ENCODE results near the gene TFPI.
"Not testable (repeated sequence)": the region's sequence is repeated elsewhere in the genome, so short reads cannot be mapped to it uniquely, and the experiment has no call there.

TFPI gene

DNA sequence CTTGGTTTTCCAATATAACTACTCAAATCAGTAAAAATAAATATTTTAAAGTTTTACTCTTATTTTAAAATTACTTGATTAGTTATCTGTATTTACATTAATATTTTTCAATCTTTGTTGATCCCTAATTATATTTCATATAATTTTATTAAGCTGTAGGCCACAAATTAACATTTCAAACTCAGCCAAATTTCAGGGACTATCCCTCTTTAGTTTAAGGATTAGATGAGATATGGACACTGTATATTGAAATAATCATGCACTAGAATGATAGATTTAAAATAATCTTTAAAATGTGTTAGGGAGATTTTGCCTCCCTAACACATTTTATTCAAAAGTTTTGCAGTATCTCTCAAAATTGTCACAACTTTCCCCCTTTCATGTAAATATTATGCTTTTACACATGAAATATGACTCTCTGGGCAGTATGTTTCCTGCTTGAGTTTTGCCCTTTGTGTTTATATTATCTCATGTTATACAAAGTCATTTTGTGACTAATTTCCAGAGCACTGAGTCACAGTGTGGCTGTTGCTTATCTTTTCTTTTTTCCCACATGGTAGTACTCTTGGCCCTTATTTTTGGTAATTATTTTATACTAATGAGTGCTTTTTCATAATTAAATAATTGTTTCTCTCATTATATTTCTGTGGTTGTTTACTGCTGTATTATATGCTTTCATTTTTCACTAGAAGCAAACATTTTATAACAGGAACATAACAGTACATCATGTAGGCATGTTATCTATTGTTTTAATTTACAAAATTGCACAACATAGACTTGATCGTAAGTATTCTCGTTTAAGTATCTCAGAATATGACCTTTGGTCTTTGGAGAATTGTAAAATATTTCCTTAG, 1.2 kb downstream of the TFPI start:
- DNase-seq, result no peak

DNA sequence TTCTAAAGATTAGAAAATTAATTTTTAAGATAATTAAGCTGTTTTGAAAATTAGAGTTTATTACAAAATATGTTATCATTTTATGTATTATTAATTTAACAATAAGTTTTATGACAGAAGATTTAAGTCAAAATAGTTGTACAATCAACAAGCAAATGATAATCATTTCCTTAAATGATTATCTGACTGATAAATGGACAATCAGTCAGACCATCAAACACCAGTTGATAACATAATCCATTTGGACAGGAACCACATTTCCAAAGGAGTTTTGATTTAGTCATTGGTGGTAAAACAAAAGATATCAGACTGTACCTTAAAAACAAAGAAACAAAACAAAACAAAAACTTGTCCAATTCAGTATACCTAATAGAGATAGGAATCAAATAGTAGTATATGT, 1.9 kb downstream of the TFPI start:
- no peak for DNase-seq

DNA sequence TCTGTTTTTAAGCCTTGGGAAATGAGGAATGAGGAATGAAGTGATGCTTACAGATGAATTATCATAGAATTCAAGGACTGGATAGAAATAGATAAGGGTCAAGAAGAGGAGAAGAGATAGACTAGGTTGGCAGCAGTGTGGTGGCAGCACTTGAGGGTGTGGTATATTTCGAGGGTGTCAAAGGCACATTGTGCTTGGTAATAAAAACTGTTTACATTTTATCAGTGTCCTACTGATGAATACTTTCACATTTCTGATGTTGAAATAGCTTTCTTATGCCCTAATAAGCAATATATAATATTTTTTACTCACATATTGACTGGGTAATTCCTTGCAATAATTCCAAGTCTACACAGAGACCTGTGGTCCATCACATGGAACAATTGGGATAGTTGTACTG, 3.4 kb downstream of the TFPI start:
- no peak for DNase-seq

DNA sequence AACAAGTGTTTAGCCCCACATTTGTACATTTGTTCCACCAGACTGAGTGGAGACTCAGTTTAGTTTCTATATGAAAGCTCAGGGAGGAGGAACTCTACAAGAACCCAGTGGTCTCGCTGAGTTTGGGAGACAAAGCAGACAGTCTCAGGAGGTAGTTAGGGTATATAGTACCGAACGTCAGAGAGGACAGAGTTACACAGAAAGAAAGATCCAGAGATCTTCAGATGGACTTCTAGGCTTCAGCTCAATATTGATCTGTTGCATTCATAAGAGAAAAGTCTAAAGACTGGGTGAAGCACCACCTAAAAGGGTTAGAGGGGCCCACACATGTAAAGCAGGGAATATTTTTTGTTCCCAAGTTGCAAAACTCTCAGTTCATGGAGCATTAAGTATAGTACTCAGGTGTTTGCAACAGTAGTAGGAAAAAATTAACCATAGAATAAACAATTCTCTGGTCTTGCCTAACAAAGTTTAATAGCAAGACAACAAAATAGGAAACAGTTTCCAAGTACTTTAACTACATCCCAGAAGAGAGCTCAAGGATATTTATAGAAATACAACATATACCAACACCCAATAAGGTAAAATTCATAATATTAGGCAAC, 4.2 kb downstream of the TFPI start:
- no peak for DNase-seq

DNA sequence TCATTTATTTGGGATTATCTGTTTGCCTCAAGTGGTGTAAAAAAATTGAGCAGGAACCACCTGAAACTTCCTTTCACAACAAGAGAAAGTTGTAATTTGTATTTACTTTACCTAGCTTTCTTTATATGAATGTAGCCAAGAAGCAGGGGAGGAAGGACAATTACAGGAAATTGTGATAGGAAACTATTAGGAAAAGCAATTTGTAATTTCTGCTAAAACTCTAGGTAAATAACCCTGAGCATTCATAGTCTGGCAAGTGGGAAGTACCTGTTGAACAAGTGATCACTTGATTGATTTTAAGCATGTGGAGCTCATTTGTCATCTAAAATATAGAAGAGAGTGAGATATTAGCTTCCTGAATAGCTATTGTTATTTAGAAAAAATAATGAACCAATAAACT, 5.0 kb downstream of the TFPI start:
- no peak for DNase-seq

DNA sequence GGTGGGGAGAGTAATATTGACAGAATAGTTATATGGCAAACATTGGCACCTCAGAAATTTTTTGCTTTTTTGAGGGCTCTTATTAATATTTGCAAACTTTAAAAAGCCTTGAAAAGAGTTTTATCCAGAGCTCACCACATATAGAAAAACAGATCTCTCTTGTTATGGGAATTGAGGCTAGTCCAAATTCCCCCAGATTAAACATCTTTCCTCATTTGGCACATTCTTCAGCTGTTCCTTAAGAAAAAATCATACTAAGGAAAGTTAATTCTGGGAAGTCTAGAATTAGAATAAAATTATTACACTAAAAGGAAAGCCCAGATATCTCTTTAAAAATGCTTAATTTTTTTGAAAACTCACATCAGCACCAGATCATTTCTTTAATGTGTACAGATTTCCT, 5.6 kb downstream of the TFPI start:
- DNase-seq, result no peak

DNA sequence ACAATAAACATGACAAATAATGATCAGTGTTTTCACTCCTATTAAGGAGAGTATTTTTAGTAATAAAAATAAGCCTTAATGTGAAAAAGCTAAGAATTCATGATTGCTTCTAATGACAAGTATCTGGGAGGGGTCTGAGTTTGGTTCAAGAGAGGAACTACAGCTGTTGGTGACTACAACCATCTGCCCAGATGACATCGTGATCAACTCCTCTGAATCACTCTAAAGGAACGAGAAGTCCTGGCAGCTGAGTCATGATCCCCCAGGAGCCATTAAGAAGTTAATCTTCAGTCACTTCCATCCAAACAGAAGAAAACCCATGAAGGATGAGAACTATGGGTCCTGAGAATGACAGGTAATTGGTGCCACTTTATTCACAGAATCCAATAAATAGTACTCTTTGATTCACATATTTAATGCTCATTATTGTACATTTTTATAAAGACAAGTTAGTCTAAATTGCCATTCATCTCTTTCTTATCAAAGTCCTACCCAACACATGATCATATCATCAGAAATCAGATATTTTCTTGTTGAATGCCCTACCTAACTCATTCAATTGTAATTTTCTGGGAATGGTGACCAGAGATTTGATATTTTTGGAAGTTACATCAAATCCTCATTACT, 6.8 kb downstream of the TFPI start:
- no peak for DNase-seq

DNA sequence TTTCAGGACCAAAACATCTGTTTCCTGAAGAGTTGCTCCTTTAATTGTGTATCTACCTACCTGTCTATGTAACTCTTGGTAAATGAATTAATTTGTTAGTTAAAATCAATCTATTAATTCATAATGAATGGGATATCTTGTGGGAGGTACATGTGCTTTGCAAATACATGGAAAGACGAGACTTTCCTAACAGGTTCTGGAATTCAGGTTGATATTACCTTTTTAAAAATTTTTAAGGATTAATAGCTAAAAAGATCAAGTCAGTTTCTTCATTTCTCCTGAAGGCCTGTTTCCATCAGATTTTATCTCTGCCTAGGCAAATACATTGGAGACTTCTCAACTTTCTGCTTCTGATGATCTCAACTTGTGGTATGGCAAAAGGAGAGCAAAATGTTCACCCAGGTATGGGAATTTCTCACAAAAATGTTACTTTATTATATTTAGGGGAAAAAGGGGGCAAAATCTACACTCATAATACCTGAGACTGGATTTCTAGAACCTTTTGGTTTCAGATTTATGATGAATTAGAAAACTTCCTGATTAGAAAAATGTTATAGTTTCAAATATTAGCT, 7.4 kb downstream of the TFPI start:
- no peak for DNase-seq

DNA sequence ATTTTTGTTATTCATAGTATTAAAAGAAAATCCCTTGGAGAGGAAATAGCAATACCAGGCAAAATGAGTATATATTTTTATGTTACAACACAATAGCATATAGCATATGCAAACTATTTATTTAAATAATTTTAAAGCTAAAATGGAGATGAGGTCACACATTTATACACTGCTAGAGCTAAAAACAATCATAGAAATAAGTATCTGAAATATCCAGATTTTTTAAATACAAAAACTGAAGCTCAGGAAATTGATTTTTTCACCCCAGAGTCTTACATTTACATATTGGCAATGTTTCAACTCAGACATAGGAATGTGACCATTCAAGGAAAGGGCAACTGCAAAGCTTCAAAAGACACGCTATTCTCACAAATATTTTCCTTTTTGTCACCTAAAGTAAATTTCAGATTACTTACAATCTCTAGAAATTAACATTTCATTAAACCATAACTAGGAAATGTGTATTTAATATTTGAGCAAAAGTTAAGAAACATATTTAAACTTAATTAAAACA, 8.9 kb downstream of the TFPI start:
- DNase-seq, result no peak

DNA sequence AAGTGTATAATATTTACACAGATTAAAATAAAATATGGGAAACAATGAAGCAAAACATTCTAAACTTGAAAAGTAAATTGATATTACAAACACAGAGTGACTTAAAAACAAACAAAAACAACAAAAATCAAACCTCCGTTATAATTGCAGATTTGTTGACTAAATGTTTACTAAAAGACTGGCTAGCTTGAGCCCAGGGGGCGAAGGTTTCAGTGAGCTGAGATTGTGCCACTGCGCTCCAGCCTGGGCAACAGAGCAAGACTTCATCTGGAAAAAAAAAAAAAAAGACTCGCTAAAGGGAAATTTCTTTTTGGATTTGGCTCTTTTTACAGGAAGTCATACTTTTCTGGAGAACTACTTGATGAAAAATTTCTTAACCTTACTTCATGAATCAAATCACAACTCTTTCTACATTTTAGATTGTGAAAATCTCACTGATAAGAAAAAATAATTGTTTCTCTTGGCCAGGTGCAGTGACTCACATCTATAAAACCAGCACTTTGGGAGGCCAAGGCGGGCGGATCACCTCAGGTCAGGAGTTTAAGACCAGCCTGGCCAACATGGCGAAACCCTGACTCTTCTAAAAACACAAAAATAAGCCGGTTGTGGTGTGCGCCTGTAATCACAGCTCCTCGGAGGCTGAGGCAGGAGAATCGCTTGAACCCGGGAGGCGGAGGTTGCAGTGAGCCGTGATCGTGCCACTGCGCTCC, 9.7 kb downstream of the TFPI start:
- no peak for DNase-seq

DNA sequence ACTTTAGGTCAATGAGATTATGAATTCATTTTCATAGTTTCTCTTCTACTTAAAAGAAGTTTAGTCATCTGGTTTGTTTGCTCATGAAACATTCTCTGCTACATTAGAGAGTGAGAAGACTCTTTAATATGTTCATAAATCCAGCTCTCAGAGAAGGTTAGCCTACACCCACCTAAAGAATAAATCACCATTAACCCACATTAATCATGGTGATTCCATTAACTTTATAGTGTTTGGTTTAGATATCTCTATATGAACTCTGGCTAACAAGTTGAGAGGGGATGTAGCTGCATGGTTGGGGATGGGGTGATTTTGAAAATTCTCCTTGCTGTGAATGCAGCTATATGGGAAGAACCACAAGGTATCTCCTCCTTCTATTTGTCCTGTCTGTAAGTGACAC, 10.7 kb downstream of the TFPI start:
- DNase-seq, result no peak

DNA sequence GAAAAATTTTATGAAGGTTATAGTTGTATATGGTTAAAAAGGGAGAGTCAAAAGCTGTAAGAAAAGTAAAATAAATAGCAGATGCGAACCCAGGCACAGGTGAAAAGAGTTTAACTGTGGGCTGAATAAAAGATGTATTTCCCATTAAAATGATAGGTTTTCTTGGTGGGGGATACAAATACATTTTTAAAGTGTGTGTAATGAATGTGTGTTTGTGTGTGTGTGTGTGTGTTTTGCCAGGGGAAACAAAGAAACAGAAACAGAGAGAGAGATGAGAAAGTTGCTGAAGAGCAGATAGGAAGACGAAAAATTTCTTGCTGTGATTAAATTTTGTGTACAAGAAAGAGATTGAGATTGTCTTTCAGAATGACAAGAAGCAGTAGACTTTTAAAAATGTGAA, 12.1 kb downstream of the TFPI start:
- no peak for DNase-seq

DNA sequence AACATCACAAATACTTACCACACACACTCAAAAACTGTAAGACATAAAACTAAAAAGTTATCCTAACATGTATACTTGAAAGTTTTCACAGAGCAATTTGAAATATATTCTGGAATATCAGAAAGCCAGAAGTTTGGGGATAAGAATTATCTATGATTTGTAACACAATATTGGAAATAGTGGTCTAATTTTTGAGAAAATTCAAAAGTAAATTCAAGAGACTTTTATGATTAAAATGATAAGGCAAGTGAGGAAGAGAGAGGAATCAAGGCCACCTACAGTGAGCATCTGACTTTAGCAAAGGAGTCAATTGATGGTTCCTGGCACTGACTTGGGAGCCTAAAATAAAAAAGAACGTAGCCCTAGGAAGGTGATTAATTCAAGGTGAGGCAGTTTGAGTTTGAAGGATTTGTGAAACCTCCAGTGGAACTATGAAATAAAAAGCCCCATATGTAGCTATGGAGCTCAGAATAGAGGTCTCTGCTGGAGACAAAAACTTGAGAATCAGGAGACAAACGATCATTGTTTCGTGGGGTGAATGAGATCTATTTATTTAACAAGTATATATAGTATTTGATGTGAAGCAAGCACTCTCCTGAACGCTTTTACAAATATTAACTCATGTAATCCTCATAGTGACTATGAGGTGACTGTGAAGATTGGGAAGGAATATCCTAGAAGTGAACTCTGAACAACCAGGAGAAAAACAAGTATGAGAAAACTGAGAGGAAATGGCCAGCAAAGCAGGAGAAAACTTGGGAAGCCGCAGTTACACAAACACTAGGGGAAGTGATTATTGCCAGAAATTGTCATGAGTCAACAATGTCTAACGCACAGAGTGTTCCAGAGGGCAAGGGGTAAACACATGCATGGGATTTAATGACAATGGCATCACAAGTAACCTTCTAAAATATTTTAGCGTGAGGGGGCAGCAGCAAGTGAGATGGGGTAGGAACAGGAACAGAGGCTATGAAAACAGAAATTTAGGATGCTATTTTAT, 12.8 kb downstream of the TFPI start:
- no peak for DNase-seq

DNA sequence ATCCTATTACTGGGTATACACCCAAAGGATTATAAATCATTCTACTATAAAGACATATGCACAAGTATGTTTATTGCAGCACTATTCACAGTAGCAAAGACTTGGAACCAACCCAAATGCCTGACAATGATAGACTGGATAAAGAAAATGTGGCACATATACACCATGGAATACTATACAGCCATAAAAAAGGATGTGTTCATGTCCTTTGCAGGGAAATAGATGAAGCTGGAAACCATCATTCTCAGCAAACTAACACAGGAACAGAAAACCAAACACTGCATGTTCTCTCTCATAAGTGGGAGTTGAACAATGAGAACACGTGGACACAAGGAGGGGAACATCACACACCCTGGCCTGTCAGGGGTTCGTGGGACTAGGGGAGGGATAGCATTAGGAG, 16.0 kb downstream of the TFPI start:
- DNase-seq, result not testable (repeated sequence)

DNA sequence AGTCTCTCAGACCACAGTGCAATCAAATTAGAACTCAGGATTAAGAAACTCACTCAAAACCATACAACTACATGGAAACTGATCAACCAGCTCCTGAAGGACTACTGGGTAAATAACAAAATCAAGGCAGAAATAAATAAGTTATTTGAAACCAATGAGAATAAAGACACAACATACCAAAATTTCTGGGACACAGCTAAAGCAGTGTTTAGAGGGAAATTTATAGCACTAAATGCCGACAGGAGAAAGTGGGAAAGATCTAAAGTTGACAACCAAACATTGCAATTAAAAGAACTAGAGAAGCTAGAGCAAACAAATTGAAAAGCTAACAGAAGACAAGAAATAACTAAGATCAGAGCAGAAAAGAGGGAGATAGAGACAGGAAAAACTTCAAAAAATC, 18.9 kb downstream of the TFPI start:
- not testable (repeated sequence) for DNase-seq

DNA sequence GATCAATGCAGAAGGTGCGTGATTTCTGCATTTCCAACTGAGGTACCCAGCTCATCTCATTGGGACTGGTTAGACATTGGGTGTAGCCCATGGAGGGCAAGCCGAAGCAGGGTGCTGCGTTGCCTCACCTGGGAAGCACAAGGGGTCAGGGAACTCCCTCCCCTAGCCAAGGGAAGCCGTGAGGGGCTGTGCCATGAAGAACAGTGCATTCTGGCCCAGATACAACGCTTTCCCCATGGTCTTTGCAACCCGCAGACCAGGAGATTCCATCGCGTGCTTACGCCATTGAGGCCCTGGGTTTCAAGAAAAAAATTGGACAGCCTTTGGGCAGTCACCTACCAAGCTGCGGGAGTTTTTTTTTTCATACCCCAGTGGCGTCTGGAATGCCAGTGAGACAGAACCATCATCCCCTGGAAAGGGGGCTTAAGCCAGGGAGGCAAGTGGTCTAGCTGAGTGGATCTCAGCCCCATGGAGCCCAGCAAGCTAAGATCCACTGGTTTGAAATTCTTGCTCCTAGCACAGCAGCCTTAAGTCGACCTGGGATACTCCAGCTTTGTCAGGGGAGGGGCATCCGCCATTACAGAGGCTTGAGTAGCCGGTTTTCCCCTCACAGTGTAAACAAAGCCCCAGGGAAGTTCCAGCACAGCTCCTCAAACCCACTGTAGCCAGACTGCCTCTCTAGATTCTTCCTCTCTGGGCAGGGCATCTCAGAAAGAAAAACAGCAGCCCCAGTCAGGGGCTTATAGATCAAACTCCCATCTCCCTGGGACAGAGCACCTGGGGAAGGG, 21.7 kb downstream of the TFPI start:
- DNase-seq, result no peak

DNA sequence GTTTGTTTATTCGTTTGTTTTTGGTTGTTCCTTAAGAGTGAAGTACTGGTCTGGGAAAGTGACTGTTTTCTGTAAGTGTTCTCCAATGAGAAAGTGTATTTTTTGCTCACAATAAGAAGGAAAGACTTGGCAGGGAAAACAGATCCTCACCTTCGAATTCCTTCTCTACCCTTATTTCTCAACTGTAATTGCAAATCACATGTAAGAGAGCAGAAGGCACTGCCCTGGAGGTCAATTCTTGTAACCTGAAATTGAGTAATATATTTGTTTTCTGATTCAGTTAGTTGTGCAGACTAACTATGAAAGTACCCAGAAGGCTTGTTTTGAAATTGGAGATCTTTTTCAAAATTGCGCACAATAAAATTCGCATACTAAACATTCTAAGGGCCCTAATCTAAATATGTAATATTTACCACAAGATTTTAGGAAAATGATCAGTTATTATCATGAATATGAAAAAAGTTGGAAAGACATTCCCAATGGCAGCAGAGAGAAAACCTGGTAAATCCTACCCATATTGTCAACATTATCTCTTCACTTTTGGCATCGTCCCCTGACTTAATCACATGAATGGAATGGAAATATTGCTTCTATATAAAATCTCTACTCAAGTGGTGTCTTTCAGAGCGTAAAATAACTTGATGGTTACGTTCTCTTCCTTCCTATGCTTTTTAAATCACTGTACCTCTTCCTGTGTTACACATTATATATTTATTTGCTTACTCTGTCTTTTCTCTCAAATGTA, 24.1 kb downstream of the TFPI start:
- DNase-seq, result no peak

DNA sequence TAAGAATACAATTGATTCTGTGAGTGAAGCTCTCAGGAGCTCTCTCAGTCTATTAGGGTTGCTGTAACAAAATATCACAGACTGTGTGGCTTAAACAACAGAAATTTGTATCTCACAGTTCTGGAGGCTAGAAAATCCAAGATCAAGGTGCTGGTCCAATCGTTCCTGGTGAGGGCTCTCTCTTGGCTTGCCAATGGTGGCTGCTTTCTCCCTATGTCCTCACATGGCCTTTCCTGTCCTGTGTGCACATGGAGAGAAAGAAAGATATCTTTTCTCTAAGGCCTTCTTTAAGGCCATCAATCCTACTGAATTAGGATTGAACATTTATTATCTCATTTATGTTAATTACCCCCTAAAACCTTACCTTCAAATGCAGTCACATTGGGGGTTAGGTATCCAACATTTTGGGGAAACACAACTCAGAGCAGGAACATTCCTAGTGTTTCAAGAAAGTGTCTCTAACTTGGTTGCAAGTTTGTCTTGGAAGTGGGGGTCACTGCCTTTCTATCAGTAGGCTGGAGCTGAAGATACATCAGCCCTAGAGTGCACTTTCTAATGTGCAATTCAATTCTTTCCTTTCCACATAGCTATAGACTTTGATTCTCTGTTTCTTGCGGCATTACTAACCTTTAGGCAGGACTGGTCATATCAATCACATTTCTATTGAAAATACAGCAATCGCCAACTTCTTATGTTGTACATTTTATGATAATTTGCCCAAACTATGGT, 24.8 kb downstream of the TFPI start:
- DNase-seq, result no peak

DNA sequence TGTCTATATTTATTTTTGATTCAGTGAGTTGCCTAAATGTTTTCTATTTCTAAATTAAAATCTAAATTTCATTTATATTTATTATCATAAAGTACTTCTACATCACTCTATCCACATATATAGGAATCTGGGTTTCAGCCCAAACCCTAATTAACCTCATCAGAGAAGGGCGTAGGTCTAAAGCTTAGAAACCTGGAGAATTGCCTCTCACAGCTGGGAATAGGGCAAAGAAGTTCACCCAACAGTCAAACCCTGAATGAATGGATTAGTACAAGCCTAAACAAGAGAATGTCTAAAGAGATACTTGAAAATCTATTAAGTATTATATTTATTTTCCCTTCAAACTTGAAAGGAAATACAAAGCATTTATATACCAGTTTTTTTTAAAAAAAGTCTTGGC, 26.2 kb downstream of the TFPI start:
- DNase-seq, result no peak

All from stimulated activated naive CD4-positive, alpha-beta T cell treated with Interleukin-2 at 50 U/mL for 16 hours (primary cell).